H4 (cell line): ENCODE results near the gene NCBP3. TPM values are rescaled to one million over a fixed set of nuclear protein-coding genes. Genes with fewer than 3 reads are reported as not detected.
A peak's percentile ranks its signal among the peaks of the same experiment; 100 is the strongest.
"Not testable (repeated sequence)": the region's sequence is repeated elsewhere in the genome, so short reads cannot be mapped to it uniquely, and the experiment has no call there.

Experiments used
- DNase-seq: peaks from one replicate; pipeline ENCODE4 v3.0.0-alpha.2; 2015; ENCODE audit warnings: low spot score
- total RNA-seq: library from RNA; depleted of rRNA; stranded (reverse); fragments of >200 nt; shearing (Covaris generic); gene quantifications from 2 replicates; pipeline ENCODE4 v1.2.3, GENCODE V29; 2014

Gene NCBP3
- total RNA-seq, 1 experiment from 2014 or later = 6.9 TPM

DNA sequence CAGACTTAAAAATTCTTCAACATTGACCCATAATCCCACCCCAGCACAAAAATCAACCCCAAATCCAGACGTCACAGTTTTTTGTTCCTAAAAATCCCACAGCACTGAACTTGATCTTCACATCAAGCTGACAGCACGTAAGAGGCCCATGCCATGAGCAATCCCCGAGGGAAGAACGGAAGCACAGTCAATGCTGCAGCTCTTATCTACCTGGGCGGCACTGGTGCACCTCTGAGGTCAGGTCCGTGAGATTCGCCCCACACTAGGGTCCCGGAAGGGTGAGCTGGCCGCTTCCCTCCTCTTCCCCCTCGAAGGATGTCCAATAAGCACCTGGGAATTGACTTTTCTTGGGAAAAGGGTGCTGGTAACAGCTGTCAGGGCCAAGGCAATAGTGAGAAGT is 33.8 kb downstream of the NCBP3 start:
- DNase-seq = no peak

DNA sequence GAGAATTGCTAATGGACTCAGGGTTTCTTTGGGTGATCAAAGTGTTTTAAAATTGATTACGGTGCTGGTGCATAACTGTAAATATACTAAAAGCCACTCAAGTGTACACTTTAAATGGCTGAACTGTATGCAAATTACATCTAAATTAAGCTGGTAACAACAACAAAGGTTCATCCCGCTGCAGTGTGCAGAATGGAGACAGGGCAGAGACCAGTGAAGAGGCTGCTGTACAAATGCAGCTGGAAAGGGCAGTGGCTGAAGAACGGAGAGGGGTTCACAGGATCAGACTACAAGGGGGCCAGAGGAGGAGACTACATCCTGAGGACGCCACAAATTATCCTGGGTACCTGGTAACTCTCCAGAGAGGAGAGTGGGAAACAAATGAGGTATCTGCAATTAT is 36.0 kb downstream of the NCBP3 start:
- DNase-seq = no peak

DNA sequence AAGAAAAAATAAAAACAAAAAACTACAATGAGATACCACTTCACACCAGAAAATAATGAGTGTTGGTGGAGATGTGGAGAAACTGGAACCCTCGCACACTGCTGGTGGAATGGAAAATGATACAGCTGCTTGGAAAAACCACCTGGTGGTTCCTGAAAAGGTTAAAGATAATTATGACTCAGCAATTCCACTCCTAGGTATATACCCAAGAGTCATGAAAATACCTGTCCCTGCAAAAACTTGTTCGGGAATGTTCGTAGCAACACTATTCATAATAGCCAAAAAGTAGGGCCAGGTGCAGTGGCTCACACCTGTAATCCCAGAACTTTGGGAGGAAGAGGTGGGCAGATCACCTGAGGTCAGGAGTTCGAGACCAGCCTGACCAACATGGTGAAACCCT is 36.9 kb downstream of the NCBP3 start:
- no peak for DNase-seq

DNA sequence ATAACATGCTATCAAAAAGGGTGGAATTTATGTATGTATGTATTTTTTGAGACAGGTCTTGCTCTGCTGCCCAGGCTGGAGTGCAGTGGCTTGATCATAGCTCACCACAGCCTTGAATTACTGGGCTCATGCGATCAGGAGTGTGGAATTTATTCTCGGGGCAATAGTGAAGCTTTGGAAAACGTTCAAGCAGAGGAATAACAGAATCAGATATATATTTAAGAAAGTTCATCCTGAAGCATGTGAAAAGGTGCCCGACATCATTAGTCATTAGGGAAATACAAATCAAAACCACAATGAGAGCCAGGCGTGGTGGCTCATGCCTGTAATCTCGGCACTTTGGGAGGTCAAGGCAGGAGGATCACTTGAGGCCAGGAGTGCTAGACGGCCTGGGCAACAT is 37.3 kb downstream of the NCBP3 start:
- no peak for DNase-seq

DNA sequence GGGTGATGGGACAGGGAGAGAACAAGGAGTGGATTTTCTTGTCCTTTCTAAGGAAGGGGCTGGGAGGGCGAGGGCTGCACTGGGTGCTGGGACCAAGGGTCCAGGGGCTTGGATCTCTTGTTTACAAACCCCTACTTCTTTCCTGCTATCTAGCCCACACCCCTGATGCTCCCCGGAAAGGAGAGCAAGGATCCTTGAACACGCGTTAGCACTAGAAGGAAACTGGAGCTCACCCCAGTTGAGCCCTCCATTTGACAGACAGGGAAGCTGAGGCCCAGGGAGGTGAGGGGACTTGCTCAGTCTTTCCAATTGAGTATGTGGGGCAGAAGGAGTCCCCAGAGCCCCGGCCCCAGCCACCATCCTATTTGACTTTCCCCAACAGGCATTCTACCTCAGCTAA is 40.5 kb downstream of the NCBP3 start:
- DNase-seq = no peak

DNA sequence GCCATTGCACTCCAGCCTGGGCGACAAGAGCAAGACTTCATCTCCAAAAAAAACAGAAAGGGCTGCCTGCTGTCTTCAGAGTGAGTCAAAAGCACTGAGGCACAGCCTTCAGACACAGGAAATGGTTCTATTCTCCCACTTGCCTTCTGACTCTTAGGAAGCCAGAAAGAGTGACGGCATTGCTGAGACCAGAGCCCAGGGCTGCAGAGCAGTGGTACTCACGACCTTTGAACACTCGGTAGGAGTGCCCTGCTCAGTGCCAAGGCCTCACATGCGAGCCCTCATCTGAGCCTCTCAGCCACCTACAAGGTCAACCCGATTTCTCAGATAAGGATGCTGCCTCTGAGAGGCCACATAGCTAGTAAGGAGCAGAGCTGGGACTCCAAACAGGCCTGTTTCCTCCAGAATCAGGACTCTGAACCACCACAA is 41.5 kb downstream of the NCBP3 start:
- no peak for DNase-seq

DNA sequence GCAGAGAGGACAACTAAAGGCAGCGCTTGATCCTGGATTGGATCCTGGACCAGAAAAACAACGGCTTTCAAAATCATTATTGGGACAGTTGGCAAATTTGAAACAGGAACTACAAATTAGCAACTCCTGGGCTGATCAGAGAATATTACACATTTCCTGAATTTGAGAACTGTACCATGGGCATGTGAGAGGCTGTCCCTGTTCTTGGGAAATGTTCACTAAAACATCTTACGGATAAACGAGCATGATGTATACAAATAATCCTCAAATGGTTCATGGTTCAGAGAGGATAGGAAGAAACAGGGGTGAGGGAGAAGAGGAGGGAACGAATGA is 42.8 kb downstream of the NCBP3 start:
- no peak for DNase-seq

DNA sequence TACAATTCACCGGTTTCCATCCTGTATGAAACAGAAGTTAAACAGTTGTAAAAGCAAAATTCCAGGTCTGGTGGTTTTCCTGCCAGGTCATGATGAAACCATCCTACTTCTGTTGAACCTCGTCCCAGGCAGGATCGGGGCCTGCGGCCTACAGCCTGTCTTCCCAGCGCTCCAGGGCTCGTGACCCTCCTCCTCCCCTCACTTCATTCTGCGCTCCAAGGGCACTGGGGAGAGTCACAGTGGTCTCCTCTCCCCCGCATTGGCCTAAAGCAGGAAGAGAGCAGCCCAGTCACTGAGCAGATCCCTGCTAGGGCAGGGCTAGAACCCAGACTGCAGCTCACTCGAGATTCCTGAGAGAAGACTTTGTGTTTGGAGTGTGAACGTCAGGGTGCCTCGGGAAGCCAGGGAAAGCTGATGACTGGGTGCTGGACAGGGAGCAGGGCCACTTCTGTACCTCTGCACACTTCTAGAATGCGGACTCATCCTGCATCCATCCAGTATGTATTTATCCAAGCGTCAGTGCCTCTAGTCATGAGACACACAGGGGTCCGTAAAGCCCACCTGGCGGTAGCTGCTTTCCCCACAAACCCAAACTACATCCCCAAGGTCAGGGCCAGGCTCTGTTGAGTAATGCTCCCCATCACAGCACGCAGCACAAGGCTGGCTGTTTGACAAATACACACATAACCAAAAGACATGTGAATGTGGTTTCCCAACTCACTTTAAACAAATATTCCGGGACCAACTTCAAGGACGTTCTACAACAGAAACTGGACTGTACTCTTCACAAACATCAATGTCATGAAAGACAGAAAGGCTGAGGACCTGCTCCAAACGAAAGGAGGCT is 43.4 kb downstream of the NCBP3 start:
- DNase-seq = peak; percentile 26

DNA sequence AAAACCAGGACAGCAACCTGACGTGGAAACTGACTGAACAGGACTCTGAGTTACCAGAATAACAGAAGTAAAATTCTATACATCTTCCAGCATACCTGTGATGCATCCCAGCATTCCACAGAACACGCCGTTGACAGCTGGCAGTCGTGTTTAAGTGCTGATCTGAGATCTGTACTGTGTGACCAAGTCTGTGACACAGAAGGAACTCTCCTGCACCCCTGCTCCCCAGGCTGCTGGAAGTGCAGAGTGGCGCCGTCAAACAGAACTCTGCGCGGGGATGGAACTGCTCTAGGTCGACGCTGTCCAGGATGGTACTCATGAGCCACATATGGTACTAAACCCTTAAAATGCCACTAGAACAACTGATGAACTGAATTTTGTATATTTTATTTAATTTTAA is 44.3 kb downstream of the NCBP3 start:
- DNase-seq = no peak

DNA sequence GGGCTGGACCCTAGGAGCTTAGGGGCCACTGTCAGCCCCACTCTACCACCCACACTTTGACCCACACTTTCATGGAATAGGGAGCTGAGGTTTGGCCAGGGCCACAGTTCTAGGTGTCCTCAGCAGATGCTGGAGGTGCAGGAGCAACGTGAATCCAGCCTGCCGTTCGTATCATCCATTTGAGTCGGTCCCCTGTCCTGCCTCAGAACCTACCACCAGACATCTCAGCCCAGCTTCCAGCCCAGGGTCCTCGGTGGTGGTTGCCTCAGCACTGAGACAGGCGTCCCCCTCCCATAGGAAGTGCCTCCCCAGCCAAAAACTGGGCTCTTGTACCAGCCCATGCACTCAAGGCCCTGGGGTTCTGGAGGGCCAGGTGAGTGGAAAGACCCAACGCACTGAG is 44.7 kb downstream of the NCBP3 start:
- DNase-seq = no peak

DNA sequence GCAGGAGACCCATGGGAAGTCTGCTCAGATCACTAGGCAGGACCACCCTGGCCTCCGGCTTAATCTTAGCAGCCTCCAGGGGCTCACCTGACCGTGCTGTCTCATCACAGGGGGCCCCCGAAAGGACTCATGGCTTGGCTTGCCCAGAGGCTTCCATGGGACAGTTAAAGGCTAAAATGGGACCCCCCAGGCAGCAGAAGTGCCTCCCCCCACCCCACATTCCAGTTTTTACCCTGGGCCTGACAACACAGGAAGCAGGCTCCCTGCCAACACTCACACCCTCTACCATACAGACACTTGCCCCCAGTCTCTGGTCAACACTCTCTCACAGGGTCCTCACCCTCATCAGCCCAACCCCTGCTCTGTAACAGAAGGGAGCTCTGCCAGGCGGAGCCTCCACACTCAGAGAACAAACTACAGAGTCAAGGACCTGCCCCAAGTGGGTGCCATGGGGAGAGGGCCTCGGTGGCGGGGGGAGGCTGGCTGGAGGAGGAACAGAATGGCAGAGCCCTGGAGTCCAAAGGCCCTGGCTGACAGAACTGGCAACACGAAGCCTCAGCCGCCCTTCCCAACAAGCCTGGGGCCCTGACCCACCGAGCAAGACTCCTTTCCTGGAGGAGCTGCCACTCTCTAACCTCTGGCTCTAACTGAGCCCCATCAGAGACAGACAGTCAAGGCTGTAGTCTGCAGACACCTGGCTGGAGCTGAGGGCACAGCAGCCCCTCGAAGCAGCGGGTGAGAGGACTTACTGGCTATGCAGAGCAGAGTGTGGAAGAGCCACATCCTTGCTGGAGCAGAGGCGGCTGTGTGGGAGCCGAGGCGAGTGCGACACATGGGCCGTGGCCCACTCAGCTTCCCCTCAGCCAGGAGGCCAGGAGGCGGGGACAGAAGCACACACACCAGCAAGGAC is 45.4 kb downstream of the NCBP3 start, which contains the start of gene ITGAE:
Gene ITGAE, minus strand, starts transcription at position 827 of the 910 bp plus-strand sequence. Its CDS starts 44 bp downstream, at position 783.
- DNase-seq = no peak

DNA sequence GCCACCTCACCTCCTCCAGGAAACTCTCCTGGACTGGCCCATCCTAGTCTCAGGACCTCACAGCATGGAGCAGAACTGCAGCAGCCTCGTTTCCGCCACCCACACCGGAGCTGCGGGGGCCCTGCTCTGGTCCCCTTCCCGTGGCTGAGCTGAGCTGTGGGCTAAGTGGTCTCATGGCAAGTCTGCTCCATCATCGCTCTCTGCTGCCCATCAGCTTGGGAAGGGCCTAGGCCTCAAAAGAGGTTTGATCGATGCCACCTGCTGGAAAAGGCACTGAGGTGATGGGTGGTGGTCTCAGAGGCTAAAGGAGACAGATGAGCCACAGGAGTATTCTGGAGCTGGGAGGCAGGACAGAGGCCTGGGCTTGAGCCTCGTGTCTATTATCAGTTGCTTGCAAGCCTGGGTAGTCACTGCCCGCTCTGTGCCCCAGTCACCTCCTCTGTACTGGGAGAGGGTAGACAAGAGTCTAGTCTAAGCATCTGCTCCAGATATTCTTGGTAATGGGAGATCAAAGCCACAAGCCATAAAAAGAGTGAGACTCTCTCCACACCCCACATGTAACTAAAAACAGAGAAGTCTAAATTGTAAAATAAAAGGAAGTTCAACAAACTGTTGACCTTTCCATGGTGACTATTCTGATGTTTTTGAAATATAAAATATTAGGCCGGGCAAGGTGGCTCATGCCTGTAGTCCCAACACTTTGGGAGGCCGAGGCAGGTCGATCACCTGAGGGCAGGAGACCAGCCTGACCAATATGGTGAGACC is 46.7 kb downstream of the NCBP3 start:
- no peak for DNase-seq

DNA sequence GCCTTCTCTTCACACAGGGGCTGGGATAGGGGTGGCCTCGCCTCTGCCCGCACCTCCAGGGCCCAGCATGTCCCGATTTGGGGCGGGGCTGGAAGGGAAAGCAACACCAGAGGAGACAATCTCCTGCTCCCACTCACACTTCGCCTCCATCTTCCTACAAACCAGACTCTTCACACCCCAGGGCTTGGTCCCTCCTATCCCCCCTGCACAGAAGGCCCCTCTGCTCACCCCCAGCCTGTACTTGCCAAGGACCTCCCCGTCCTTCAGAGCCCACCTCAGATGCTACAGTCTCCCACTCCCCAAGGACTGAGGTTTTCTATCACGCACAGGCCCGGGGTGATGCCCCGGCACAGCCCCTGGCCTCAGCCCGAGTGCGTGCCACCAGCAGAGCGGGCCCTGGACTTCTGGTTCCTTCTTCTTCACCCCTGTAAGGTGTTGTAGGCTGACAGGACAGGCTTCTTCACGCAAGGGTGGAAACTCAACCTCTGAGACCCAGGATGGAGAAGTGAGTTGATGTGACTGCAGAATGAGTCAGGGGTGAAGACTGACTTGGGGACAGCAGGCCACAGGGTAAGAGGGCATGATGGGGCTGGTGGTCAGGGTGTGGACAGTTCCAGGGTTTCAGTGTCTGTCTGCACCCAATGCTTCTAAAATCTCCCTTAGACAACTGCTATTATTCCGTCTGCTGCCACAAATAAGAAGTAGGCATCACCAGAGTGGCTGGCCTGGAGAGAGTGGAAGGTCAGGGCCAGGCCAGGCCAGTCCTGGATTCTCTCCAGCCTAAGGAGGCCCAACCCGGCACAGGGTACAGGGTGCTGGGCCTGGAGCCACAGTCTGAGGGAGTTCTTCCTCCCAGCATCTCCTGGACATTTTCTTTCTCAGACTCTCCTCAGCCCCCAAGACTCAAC is 47.5 kb downstream of the NCBP3 start:
- DNase-seq = no peak

DNA sequence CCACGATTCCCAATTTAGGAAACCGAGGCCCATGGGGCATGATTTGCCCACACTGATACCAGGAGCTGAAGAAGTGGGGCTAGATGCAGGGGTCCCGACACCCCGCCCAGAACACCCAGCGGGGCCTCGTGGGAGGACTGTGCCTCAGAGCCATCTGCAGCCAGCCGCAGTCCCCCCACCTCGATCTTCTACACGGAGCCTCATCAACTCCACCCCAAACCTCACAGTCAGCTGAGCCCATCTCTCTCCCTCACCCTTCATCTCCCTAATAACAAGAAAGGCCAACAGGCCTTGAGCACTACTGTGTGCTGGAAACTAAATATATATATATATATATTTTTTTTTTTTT is 49.2 kb downstream of the NCBP3 start:
- no peak for DNase-seq

DNA sequence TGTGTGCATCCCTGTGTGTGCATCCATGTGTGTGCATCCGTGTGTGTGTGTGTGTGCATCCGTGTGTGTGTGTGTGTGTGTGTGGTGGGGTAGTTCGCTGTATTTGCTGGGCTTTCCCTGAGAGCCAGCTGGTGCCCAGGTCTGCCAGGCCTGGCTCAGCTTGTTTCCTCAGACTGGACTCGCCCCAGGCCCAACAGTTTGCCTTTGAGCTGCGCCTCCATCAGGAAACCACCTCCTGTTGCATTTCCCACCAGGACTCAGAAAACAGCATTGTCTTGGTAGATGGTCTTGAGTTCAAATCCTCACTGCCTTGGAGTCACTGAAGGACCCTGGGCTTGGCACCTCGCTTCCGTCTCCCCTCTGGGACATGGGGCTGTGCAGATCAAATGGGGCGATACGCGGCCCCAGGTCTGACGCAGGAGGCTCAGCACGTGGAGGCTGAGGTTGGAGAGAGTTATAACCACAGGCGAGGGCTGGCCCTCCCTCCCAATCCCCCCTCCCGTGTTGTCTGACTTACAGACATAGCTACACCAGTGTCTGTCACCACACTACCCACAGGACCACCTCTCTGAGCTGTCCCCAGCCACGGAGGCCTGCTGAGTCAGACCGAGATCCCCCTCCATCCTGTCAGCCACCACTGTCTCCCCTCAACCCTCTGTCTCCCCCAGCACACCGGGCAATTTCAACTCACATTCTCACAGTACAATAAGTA is 49.8 kb downstream of the NCBP3 start:
- no peak for DNase-seq

DNA sequence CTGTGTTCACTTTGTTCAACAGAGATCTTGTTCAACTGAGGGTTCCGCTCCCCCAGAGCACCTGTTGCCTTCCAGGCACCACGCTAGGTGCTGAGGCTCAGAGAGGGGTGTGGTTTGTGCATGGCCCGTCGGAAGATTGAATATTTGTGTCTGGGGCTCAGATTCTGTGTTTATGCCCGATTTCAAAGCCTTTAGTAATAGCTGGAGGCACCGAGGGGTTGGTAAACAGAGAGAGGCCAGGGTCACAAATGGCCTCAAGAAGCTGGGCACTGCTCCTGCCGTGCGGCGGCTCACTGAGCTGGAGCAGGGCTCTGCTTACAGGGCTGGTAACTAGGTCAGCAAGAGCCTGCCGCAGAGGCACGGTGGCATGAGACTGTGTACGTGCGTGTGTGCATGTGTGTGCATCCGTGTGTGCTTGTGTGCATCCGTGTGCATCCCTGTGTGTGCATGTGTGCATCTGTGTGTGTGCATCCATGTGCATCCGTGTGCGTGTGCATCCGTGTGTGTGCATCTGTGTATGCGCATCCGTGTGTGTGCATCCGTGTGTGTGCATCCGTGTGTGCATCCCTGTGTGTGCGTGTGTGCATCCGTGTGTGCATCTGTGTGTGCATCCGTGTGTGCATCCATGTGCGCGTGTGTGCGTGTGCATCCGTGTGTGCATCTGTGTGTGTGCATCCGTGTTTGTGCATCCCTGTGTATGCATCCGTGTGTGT is 50.5 kb downstream of the NCBP3 start:
- no peak for DNase-seq

DNA sequence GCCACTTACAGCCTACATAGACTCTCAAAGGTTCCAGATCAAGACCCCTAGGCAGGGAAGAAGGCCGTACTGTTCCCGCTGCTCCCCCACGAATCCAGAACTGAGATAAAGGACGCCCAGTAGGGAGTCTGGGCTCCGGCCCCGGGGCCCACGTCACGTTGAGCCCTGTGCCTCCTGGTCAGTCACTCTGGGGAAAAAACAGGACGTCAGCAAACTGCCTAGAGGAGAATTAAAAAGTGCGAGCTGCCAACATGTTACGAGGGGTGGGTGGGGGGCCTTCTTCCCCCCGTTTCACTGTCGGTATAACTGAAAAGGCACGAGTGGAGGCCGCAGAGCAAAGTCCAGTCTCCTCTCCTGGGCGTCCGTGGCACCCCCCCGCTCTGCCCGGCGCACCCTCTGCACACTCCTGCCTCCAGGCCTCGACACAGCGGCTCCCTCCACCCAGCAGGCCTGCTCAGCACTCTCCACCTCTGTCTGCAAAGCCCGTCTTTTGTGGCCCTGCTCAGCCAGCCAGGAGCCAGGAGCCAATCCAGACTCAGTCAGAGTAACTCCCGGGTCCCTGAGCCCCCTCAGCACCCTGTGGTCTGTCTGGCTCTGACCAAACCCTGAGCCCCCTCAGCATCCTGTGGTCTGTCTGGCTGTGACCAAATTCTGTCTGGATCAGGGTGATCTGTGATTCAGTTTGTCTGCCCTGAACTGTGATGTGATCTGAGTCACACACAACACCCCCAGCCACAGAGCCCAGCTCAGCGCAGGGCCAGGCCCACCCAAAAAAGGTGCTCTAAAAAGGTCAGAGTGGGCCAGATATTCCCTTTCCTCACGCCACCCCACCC is 51.3 kb downstream of the NCBP3 start:
- DNase-seq = no peak

DNA sequence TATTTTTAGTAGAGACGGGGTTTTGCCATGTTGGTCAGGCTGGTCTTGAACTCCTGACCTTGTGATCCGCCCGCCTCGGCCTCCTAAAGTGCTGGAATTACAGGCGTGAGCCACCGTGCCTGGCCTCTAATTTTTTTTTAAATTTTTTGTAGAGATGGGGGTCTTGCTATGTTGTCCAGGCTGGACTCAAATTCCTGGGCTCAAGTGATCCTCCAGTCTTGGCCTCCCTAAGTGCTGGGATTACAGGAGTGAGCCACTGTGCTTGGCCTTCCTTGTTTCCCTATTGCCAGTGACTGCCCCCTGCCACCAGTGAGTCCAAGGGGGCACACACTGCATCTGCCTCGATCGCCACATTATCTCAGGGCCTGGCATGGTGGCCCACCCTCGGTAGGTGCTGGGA is 51.9 kb downstream of the NCBP3 start:
- DNase-seq = not testable (repeated sequence)

DNA sequence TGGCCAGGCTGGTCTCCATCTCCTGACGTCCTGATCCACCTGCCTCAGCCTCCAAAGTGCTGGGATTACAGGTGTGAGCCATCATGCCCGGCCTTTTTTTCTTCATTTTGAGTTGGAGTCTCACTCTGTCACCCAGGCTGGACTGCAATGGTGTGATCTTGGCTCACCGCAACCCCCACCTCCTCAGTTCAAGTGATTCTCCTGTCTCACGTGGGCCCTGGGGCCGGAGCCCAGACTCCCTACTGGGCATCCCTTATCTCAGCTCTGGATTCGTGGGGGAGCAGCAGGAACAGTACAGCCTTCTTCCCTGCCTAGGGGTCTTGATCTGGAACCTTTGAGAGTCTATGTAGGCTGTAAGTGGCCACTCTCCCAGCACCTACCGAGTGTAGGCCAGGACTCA is 52.8 kb downstream of the NCBP3 start:
- DNase-seq = not testable (repeated sequence)
